Kidney epithelial cell (primary cell): ENCODE measurements around the gene HEXIM2. TPM values are rescaled to one million over a fixed set of nuclear protein-coding genes. Genes with fewer than 3 reads are reported as not detected.

Experiments used
- DNase-seq: peaks from one replicate; pipeline ENCODE4 v3.0.0-alpha.2; 2010; ENCODE audit warnings: low read depth
- H3K27me3 ChIP-seq: 2 replicates; pipeline ENCODE4 v1.6.0; 2011; ENCODE audit warnings: low read length; ENCODE audit not compliant: control insufficient read depth, insufficient read depth
- H3K36me3 ChIP-seq: 2 replicates; pipeline ENCODE4 v1.5.1; 2011; ENCODE audit warnings: low read length; ENCODE audit not compliant: control insufficient read depth, insufficient read depth
- H3K4me3 ChIP-seq: 2 replicates; pipeline ENCODE4 v1.5.1; 2011; ENCODE audit warnings: low read depth, mild to moderate bottlenecking, control low read depth, low read length
- CTCF ChIP-seq: IDR thresholded peaks from 2 replicates; pipeline ENCODE4 v1.5.1; 2011; ENCODE audit warnings: mild to moderate bottlenecking, moderate library complexity, low read length, control low read depth, inconsistent platforms; ENCODE audit not compliant: insufficient read depth, poor library complexity, severe bottlenecking
- total RNA-seq: library from RNA; depleted of rRNA; stranded (reverse); fragments of >200 nt; gene quantifications from 2 replicates; pipeline ENCODE4 v1.2.3, GENCODE V29; 2015

The HEXIM2 gene
- total RNA-seq, 1 donor from 2014 or later = 10.4 TPM

GRCh38 chr17:45125509-45125908, 36.2 kb upstream of the HEXIM2 start:
- no peaks in the 10 kb centered on the region for H3K36me3 ChIP-seq
- H3K4me3 ChIP-seq = no peak overlapping the region
- TF ChIP-seq CTCF = no peak
- no peaks in the 10 kb centered on the region for H3K27me3 ChIP-seq
- DNase-seq = no peak

- DNase-seq = no peak
- H3K4me3 ChIP-seq = no peak overlapping the region
- no peak for TF ChIP-seq CTCF
- no peaks in the 10 kb centered on the region for H3K27me3 ChIP-seq
- H3K36me3 ChIP-seq = no peaks in the 10 kb centered on the region
Observed at GRCh38 chr17:45127207-45127547, 34.5 kb upstream of the HEXIM2 start.

- no peaks in the 10 kb centered on the region for H3K27me3 ChIP-seq
- H3K4me3 ChIP-seq = no peak overlapping the region
- no peaks in the 10 kb centered on the region for H3K36me3 ChIP-seq
- DNase-seq = no peak
- no peak for TF ChIP-seq CTCF
Observed at GRCh38 chr17:45127548-45128300, 34.0 kb upstream of the HEXIM2 start.

GRCh38 chr17:45128331-45128730, 33.3 kb upstream of the HEXIM2 start:
- Histone ChIP-seq H3K4me3 (no peak overlapping the region), H3K36me3 (no peaks in the 10 kb centered on the region), H3K27me3 (no peaks in the 10 kb centered on the region)
- TF ChIP-seq CTCF = no peak
- no peak for DNase-seq

GRCh38 chr17:45128989-45129388, 32.7 kb upstream of the HEXIM2 start:
- H3K36me3 ChIP-seq = no peaks in the 10 kb centered on the region
- TF ChIP-seq CTCF = no peak
- DNase-seq = no peak
- H3K4me3 ChIP-seq = no peak overlapping the region
- H3K27me3 ChIP-seq = no peaks in the 10 kb centered on the region

GRCh38 chr17:45129426-45129939, 32.2 kb upstream of the HEXIM2 start:
- Histone ChIP-seq H3K36me3 (no peaks in the 10 kb centered on the region), H3K4me3 (no peak overlapping the region), H3K27me3 (no peaks in the 10 kb centered on the region)
- no peak for TF ChIP-seq CTCF
- no peak for DNase-seq
